ENCODE measurements around the gene CLEC14A. TPM values are rescaled to one million over a fixed set of nuclear protein-coding genes. Genes with fewer than 3 reads are reported as not detected.

Gene CLEC14A, protein sequence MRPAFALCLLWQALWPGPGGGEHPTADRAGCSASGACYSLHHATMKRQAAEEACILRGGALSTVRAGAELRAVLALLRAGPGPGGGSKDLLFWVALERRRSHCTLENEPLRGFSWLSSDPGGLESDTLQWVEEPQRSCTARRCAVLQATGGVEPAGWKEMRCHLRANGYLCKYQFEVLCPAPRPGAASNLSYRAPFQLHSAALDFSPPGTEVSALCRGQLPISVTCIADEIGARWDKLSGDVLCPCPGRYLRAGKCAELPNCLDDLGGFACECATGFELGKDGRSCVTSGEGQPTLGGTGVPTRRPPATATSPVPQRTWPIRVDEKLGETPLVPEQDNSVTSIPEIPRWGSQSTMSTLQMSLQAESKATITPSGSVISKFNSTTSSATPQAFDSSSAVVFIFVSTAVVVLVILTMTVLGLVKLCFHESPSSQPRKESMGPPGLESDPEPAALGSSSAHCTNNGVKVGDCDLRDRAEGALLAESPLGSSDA
- 100 to 1,000 TPM in 1 of 4 donors, 10 to 100 TPM in 3; 11.4 to 101 (median 27.5) TPM for total RNA-seq

DNA sequence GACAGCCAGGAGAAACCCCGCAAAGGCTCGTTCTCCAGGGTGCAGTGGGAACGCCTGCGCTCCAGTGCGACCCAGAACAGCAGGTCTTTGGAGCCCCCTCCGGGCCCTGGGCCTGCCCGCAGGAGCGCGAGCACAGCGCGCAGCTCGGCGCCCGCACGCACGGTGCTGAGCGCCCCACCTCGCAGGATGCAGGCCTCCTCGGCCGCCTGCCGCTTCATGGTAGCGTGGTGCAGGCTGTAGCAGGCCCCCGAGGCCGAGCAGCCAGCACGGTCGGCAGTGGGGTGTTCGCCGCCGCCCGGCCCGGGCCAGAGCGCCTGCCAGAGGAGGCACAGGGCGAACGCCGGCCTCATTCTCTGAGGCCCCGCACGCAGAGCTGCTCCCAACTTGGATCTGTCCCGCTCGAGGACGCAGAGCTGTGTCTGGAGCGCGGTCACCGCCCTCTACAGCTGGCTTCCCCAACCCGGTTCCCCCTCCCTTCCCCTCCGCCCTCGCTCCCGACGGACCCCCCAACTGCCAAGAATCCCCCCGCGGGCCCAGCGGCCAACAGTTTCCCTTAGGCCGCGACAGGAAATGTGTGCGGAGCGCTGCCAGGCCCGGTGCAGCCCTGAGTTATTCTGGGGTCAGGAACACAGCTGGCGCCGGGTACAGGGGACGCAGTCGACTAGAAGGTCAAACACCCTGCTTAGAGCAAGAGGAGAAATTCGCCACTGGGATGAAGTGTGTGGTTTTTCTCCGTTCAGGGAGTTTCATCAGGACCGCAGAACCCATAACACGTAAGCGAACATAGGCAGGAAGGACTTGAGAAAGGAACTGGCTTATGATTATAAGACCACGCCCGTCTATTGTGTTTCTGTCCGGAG lies at the start of gene CLEC14A:
CLEC14A (minus strand) TSS at position 421 of the 860 bp plus-strand sequence; CDS start at position 350, 71 bp downstream.
- TF ChIP-seq, protein P1, sequence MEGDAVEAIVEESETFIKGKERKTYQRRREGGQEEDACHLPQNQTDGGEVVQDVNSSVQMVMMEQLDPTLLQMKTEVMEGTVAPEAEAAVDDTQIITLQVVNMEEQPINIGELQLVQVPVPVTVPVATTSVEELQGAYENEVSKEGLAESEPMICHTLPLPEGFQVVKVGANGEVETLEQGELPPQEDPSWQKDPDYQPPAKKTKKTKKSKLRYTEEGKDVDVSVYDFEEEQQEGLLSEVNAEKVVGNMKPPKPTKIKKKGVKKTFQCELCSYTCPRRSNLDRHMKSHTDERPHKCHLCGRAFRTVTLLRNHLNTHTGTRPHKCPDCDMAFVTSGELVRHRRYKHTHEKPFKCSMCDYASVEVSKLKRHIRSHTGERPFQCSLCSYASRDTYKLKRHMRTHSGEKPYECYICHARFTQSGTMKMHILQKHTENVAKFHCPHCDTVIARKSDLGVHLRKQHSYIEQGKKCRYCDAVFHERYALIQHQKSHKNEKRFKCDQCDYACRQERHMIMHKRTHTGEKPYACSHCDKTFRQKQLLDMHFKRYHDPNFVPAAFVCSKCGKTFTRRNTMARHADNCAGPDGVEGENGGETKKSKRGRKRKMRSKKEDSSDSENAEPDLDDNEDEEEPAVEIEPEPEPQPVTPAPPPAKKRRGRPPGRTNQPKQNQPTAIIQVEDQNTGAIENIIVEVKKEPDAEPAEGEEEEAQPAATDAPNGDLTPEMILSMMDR (IDR thresholded peaks at IDR 0.05; ENCODE audit: low read depth), result no peak

DNA sequence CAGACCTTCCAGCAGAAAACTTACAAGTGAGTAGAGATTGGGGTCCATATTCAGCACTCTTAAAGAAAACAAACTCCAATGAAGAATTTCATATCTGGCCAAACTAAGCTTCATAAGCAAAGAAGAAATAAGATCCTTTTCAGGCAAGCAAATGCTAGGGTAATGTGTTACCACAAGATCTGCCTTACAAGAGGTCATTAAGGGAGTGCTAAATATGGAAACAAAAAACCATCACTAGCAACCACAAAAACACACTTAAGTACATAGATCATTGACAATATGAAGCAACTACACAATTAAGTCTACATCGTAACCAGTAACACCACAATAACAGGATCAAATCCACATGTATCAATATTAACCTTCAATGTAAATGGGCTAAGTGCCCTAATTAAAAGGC lies 47.1 kb upstream of the CLEC14A start:
- TF ChIP-seq, protein P1 (IDR thresholded peaks at IDR 0.05; ENCODE audit: low read depth), result no peak

DNA sequence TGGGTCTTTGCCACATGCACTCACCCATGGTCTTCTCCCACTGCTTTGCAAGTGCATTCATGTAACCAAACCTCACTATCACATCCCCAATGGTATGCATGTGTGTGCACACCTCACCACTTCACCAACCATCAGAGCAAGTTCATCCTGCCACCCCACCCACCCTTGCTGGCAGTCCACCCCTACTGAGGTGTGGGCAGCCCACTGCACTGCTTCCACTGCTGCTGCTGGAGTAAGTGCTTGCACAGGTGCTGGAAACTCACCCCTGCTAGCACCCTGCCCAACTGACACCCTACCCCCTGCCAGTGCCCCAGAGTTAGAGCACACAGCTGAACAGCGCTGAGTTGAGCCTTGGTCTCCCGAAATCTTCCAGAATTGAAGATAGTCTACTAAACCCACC lies 46.1 kb upstream of the CLEC14A start:
- TF ChIP-seq, protein P1 (IDR thresholded peaks at IDR 0.05; ENCODE audit: low read depth), result no peak

DNA sequence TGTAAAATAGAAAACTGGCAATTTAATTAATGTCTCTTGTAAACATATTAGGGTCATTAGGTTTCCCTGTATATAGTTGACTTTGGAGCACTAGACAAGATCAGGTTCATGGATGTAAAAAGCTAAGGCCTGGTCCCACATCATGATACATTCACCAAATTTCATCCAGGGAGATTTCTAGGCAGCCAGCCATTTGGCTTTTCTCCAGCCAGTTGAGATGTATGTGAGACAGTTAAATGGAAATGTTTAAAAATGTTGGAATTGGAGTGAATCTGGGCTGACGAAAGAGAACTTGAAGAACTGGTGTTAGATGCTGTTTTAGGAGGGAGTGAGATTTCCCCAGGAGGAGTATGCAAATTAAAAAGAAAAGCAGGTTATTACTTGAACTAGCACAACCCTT lies 41.8 kb upstream of the CLEC14A start:
- TF ChIP-seq, protein P1 (IDR thresholded peaks at IDR 0.05; ENCODE audit: low read depth), result no peak

DNA sequence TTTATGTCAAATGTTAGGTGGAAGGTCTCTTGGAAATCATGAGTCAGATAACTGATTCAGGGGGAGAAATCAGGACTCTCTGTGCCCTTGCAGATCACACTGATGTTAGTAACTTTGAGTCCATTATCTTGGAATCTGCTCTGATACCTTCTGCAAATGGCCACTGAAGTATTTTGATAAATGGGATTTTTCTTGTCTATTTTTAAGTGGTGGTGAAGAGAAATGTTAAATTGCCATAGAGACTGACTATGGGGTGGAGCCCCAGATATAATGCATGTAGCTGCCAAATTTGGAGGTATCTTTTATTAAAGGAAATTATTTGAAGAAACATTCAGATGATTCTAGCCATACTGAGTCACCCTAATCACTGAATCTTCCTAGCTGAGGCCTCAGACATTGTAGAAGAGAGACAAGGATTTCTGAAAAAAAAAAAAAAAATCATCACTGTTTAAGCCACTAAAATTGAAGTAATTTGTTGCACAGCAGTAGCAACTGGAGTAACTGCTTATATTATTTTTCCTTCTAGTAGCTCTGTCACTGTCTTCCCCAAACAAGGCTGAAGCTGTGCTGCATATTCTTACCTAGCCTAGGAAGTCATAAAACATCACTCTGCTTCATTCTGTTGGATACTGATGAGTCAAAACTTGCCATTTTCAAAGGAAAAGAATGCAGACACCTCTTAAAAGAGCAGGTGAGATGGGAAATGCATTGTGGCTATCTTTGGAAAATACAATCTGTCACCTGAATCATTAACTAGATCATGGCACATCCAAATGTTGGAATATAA lies 36.0 kb upstream of the CLEC14A start:
- TF ChIP-seq, protein P1 (IDR thresholded peaks at IDR 0.05; ENCODE audit: low read depth), result no peak

DNA sequence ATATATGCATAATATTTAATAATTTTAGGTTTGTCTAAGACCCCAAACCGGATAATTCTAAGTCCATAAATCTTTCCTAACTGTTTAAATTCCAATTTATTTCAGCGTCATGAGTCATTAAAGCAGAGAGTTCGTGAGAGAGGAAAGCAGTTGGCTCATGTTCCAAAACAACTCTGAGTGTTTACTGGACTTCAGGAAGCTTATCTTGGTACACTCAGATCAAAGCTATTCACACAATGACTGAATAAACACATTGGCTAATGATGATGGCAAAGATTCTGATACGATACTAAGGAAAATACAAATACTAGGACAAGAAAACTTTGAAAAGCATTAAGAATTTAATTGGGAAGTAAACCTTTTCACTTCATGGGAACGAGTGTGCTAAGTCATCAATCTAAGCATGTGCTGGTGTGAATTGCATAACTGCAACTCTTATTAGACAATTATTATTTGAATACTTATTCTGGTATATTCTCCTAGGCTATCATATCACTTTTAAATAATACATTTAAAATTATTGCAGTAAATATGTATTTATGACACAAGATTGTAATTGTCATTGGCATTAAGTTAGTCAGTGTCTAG lies 34.8 kb upstream of the CLEC14A start:
- TF ChIP-seq, protein P1 (IDR thresholded peaks at IDR 0.05; ENCODE audit: low read depth), result no peak
